ENCODE results near the gene KLHL15.

Gene KLHL15

DNA sequence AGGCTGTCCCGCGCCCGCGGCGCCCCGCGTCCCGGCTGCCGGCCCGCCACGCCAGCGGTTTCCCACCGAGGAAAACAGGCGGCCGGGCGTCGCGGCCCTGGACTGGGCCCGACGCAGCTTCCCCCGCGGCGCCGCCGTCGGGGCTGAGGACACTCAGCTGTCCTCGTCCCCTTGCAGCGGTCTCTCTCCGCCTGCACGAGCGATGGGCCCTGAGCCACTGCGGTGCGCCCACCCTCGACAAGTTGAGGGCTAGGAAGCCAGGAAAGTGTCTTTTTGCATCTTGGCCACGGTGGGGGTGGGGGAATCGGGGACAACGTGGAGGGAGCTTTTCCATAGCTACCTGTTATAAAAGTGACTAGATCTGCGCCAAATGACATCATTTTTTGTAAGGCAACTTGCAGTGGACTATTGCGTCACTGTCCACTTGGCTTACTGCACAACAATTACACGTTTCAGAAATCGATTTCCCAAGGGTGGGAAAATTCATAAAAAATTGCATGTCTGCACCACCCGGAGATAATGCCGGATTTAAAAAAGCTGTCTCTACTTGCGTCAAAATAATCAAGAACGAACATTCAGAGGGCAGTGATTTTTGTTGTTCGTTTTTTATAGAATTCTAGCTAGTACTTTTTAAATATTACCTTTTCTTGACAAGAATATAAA, 1.1 kb downstream of the KLHL15 start:
- Histone ChIP-seq H3K27me3 (ENCODE audit: insufficient read depth, low read length) (no peaks in the 10 kb centered on the region), H3K4me3 (ENCODE audit: low read length) (peak overlapping the region; percentile 96), H3K4me1 (ENCODE audit: insufficient read depth, low read length) (no peaks in the 10 kb centered on the region), H3K36me3 (ENCODE audit: insufficient read depth, low read length) (no peaks in the 10 kb centered on the region), H3K9me3 (ENCODE audit: low read length) (no peaks in the 10 kb centered on the region), H2AFZ (ENCODE audit: low read depth, low read length) (peak overlapping the region; percentile 30)

DNA sequence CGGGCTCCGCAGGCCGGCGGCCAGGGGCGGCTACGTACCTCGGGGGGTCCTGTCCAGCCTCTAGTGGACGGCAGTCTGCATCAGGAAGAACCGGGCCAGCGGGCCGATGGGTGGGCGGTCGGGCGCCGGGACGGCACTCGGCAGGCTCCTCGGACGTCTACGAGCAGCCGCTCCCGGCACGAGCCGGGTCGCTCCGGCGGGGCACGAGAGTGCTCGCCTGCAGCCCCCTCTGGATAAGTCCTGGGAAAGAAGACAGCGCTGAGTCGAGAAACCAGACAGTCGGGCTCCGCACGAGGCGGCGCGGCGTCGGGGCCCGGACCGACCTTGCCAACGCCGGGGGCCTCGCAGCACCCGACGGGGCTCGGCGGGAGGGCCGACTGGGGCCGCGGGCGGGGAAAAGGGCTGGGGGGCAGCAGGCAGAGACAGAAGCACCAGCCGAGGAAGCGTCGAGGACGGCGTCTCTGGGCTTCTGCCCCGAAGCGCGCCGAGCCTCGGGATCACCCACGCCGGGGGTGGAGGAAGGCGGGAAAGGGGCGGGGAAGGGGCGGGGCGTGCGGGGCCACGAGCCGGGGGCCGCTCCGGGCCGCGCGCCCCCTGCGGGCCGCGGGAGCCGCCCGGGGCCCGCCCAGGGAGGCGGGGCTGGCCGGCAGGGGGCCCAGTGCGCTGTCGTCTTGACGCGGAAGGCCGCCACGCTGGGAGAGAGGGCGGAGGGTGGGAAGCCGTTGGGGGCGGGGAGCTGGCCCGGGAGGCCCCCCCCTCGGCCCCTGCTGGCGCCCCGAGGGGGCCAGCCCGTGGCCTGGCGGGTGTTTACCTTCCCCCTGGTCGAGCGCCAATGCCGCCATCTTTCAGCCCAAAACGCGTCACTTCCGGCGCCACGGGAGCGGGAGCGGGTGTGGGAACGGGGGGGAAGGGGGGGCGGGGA, 1.9 kb downstream of the KLHL15 start:
- Histone ChIP-seq H3K4me3 (ENCODE audit: low read length) (peak overlapping the region; percentile 96), H3K4me1 (ENCODE audit: insufficient read depth, low read length) (no peaks in the 10 kb centered on the region), H3K9me3 (ENCODE audit: low read length) (no peaks in the 10 kb centered on the region), H3K36me3 (ENCODE audit: insufficient read depth, low read length) (no peaks in the 10 kb centered on the region), H2AFZ (ENCODE audit: low read depth, low read length) (no peak overlapping the region), H3K27me3 (ENCODE audit: insufficient read depth, low read length) (no peaks in the 10 kb centered on the region)

DNA sequence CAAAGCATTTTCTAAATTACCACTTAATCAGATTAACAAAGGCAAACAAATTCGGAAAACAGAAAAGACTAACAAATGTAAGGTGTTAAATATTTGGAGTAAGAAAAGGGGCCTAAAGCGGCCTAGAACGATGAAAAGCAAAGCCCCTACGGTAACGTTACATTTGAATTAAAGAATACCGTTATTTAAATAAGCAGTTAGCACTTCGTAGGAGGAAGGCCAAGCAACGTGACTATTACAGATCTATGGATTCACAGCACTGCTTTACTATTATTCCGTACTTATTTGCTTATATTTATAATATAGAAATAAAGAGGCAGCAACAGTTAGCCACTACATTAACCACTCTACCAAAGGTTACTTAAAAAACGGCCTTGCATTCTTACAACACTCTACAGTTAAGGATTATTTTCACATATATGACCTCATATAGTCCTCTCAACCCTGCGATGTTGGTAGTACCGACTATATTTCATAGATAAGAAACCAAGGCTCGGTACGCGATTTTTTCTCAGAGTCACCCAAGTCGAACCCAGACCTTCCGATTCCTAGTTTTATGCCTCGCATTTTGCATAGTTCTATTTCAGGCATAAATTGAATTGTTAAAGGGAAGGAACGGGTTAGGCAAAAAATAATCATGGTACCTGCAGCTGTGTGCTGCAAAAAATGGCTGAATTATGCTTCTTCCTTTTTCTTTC, 2.9 kb downstream of the KLHL15 start:
- H3K36me3 ChIP-seq (ENCODE audit: insufficient read depth, low read length) = no peaks in the 10 kb centered on the region
- H3K4me1 ChIP-seq (ENCODE audit: insufficient read depth, low read length) = no peaks in the 10 kb centered on the region
- H2AFZ ChIP-seq (ENCODE audit: low read depth, low read length) = no peak overlapping the region
- no peaks in the 10 kb centered on the region for H3K27me3 ChIP-seq (ENCODE audit: insufficient read depth, low read length)
- no peaks in the 10 kb centered on the region for H3K9me3 ChIP-seq (ENCODE audit: low read length)
- H3K4me3 ChIP-seq (ENCODE audit: low read length) = peak overlapping the region; percentile 96

DNA sequence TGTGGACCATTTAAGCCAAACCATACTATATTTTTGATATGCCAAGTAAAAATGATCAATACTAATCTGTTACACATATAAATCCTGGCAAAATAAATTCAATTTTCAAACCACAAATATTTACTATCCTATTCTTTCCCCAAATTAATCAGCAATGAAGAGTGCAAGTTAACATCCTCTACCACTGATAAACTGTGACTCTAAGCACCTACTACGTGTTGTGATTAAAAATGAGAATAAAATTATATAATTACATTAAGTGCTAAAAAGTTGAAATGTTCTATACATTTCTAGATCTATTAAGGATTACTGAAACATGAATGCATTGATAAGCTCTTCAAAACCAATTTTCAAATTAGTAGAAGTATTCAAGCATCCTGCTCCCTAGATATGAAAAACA, 3.4 kb downstream of the KLHL15 start:
- H3K4me3 ChIP-seq (ENCODE audit: low read length) = peak overlapping the region; percentile 96

DNA sequence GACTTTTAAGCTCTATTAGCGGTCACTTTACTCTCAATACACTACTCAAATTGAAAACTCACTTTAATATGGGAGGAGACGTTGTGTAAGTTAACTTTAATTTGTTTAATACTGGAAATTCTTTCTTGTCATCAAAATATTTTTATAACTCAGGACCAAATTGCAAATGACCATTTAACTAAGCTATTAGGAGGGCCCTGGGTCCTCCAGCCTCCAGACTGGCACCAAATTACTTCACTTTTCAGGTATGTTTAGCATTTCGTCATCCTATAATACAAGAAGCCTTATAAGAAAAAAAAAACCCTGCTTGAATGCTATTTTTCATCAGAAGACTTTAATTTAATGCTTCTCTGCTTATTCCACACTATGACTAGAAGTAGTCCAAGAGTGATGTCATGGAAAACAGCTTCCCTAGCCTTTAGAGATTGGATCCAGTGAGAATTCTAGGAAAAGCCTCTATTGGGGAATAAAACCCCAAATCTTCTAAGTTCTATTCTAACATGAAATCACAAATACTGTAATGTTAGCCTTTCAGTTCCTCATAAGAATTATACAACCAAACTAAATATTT, 6.6 kb downstream of the KLHL15 start:
- Histone ChIP-seq H3K4me3 (ENCODE audit: low read length) (no peak overlapping the region), H3K36me3 (ENCODE audit: insufficient read depth, low read length) (no peaks in the 10 kb centered on the region), H2AFZ (ENCODE audit: low read depth, low read length) (no peak overlapping the region), H3K27me3 (ENCODE audit: insufficient read depth, low read length) (no peaks in the 10 kb centered on the region), H3K9me3 (ENCODE audit: low read length) (no peaks in the 10 kb centered on the region), H3K4me1 (ENCODE audit: insufficient read depth, low read length) (no peaks in the 10 kb centered on the region)

More for the DNA sequence above, 3.4 kb downstream of the KLHL15 start:
- H3K27me3 ChIP-seq (ENCODE audit: insufficient read depth, low read length) = no peaks in the 10 kb centered on the region
- H3K9me3 ChIP-seq (ENCODE audit: low read length) = no peaks in the 10 kb centered on the region
- H3K4me1 ChIP-seq (ENCODE audit: insufficient read depth, low read length) = no peaks in the 10 kb centered on the region
- H2AFZ ChIP-seq (ENCODE audit: low read depth, low read length) = no peak overlapping the region
- H3K36me3 ChIP-seq (ENCODE audit: insufficient read depth, low read length) = no peaks in the 10 kb centered on the region

DNA sequence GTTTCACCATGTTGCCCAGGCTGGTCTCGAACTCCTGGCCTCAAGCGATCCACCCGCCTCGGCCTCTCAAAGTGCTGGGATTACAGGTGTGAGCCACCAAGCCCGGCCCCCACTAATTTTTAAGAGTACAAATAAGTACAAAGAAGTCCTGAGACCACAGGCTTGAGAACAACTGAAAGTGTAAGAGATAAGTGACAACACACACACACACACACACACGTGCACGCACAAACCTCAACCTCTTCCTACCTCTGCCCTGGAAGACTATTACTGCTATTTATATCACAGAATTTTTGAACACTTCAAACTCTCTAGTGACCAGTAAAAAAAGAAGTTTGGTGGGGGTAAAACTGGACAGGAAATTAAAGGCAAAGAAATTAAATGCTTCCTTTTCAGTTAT, 7.5 kb downstream of the KLHL15 start:
- no peaks in the 10 kb centered on the region for H3K9me3 ChIP-seq (ENCODE audit: low read length)
- H3K4me1 ChIP-seq (ENCODE audit: insufficient read depth, low read length) = no peaks in the 10 kb centered on the region
- no peaks in the 10 kb centered on the region for H3K27me3 ChIP-seq (ENCODE audit: insufficient read depth, low read length)

DNA sequence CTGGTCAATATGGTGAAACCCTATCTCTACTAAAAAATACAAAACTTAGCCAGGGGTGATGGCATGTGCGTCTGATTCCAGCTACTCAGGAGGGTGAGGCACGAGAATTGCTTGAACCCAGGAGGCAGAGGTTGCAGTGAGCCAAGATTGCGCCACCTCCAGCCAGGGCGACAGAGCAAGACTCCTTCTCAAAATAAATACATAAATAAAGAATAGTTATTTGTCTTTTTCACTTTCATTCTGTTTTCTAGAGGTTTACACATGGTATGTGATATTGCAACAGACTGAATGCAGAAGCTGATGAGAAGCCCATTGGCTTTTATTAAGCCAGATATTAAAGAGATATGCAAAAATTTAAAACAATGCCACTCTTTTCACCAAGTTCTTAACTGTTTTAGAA, 8.2 kb downstream of the KLHL15 start:
- Histone ChIP-seq H3K27me3 (ENCODE audit: insufficient read depth, low read length) (no peaks in the 10 kb centered on the region), H3K36me3 (ENCODE audit: insufficient read depth, low read length) (no peaks in the 10 kb centered on the region), H3K9me3 (ENCODE audit: low read length) (no peaks in the 10 kb centered on the region)

More for the DNA sequence above, 7.5 kb downstream of the KLHL15 start:
- H3K36me3 ChIP-seq (ENCODE audit: insufficient read depth, low read length) = no peaks in the 10 kb centered on the region
- no peak overlapping the region for H3K4me3 ChIP-seq (ENCODE audit: low read length)
- no peak overlapping the region for H2AFZ ChIP-seq (ENCODE audit: low read depth, low read length)

DNA sequence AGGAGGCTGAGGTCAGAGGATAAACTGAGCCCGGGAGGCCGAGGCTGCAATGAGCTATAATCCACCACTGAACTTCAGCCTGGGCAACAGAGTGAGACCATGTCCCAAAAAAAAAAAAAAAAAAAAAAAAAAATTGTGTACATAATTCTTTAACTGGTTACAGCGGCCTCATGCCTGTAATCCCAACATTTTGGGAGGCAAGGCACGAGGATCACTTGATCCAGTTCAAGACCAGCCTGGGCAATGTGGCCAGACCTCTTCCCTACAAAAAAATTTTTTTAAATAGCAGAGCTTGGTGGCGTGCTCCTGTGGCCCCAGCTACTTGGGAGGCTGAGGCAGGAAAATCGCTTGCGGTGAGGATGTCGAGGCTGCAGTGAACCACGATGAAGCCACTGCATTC, 9.3 kb downstream of the KLHL15 start:
- Histone ChIP-seq H2AFZ (ENCODE audit: low read depth, low read length) (no peak overlapping the region), H3K9me3 (ENCODE audit: low read length) (no peaks in the 10 kb centered on the region), H3K4me1 (ENCODE audit: insufficient read depth, low read length) (no peaks in the 10 kb centered on the region), H3K27me3 (ENCODE audit: insufficient read depth, low read length) (no peaks in the 10 kb centered on the region), H3K36me3 (ENCODE audit: insufficient read depth, low read length) (no peaks in the 10 kb centered on the region), H3K4me3 (ENCODE audit: low read length) (no peak overlapping the region)

More for the DNA sequence above, 8.2 kb downstream of the KLHL15 start:
- no peak overlapping the region for H2AFZ ChIP-seq (ENCODE audit: low read depth, low read length)
- H3K4me1 ChIP-seq (ENCODE audit: insufficient read depth, low read length) = no peaks in the 10 kb centered on the region
- H3K4me3 ChIP-seq (ENCODE audit: low read length) = no peak overlapping the region

DNA sequence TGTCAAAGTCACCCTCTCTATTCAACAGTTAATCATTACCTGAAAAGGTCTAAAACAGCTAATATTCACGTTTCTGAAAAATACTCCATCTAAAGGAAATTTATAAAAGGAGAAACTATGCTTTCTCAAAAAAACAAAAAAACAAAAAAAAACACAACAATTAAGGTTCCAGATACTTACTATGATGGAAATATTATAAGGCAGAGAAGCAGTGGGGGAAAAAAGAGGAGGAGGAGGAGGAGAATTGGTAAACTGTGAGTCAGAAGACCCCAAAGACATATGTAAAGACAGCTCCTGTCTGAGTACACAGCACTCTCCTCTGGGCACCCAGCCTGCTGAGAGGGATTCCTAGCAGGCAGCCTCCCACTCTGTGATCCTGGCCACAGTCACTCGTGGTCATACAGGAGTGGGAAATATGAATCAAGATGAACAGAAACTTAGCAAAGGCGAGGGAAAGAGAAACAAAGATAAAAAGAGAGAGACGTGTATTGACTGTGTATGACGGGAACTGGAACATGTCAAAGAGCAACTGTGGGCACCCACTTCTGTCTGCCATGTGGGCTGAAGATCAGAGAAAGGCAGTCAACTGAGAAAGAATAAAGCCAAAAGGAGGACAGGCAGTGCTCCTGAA, 12.5 kb downstream of the KLHL15 start:
- no peaks in the 10 kb centered on the region for H3K4me1 ChIP-seq (ENCODE audit: insufficient read depth, low read length)

DNA sequence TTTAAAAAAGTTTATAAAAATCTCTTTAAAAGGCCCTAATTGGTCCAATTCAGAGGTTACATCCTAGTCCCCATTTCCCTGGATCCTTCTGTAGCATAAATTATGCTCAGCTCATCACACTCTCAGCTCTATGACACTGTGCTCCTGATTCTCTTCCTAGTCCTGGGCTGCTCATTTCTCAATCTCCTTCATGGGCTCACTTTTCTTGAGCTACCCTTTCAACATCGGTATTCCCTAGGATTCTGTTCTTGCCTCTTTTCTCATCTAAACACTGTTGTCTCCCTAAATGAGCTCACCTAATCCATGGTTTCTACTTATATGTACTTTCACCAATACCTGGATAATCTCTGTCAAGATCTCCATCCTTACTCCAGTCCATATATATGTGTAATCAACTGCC, 14.7 kb downstream of the KLHL15 start:
- Histone ChIP-seq H3K27me3 (ENCODE audit: insufficient read depth, low read length) (no peaks in the 10 kb centered on the region), H3K9me3 (ENCODE audit: low read length) (no peaks in the 10 kb centered on the region), H3K4me1 (ENCODE audit: insufficient read depth, low read length) (no peaks in the 10 kb centered on the region), H3K36me3 (ENCODE audit: insufficient read depth, low read length) (no peaks in the 10 kb centered on the region), H3K4me3 (ENCODE audit: low read length) (no peak overlapping the region), H2AFZ (ENCODE audit: low read depth, low read length) (no peak overlapping the region)

More for the DNA sequence above, 12.5 kb downstream of the KLHL15 start:
- Histone ChIP-seq H3K27me3 (ENCODE audit: insufficient read depth, low read length) (no peaks in the 10 kb centered on the region), H3K36me3 (ENCODE audit: insufficient read depth, low read length) (no peaks in the 10 kb centered on the region), H3K9me3 (ENCODE audit: low read length) (no peaks in the 10 kb centered on the region), H2AFZ (ENCODE audit: low read depth, low read length) (no peak overlapping the region), H3K4me3 (ENCODE audit: low read length) (no peak overlapping the region)

DNA sequence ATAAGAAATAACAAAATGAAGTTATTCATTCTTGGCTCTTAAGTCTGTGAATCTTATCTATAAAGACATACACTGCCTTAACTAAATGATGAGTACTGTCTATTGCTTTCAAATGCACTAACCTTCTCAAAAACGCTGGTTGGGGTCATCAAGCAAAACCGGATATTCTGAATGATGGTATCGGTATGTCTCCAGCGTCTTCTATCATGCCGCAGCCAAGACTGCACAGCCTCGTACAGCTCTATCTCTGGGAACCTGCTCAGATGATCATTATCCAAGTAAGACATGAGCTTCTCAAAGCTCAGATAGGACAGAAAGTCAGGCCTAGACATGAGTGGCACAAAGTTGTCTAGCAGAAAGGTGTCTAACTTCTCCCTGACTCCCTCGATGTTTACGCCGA, 21.1 kb downstream of the KLHL15 start:
- no peaks in the 10 kb centered on the region for H3K27me3 ChIP-seq (ENCODE audit: insufficient read depth, low read length)
- no peaks in the 10 kb centered on the region for H3K9me3 ChIP-seq (ENCODE audit: low read length)
- no peaks in the 10 kb centered on the region for H3K4me1 ChIP-seq (ENCODE audit: insufficient read depth, low read length)
- no peak overlapping the region for H3K4me3 ChIP-seq (ENCODE audit: low read length)
- H3K36me3 ChIP-seq (ENCODE audit: insufficient read depth, low read length) = peaks cover 12% of the 10 kb centered on the region
- no peak overlapping the region for H2AFZ ChIP-seq (ENCODE audit: low read depth, low read length)

DNA sequence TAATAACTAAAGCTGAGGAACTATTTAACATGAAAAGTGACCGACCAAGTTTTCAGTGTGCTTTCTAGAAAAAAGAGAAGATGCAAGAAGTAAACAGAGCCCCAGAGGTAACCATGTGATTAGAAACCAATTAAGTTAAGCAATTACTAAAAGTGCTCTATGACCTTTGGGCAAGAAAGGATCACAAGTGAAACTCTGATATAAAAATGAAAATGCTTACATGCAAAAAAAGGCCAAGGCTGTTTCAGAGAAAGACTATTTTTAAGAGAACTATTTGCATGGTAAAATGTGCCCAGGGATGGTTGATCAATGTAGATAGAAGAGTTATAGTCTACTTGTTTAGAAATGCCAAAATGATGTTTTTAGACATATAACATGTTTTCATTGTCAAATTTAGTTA, 22.0 kb downstream of the KLHL15 start:
- no peaks in the 10 kb centered on the region for H3K9me3 ChIP-seq (ENCODE audit: low read length)
- no peaks in the 10 kb centered on the region for H3K4me1 ChIP-seq (ENCODE audit: insufficient read depth, low read length)
- H3K4me3 ChIP-seq (ENCODE audit: low read length) = no peak overlapping the region
- no peaks in the 10 kb centered on the region for H3K27me3 ChIP-seq (ENCODE audit: insufficient read depth, low read length)
- no peak overlapping the region for H2AFZ ChIP-seq (ENCODE audit: low read depth, low read length)
- H3K36me3 ChIP-seq (ENCODE audit: insufficient read depth, low read length) = peaks cover 15% of the 10 kb centered on the region
